MCF 10A (cell line): Measurements from ENCODE around the gene MIB2. TPM values are rescaled to one million over a fixed set of nuclear protein-coding genes. Genes with fewer than 3 reads are reported as not detected.
A peak's percentile ranks its signal among the peaks of the same experiment; 100 is the strongest.
"Not testable (repeated sequence)": the region's sequence is repeated elsewhere in the genome, so short reads cannot be mapped to it uniquely, and the experiment has no call there.

Experiments
- BruUV-seq: library from RNA; stranded (reverse); fragments of 400-500 nt; replicated peaks from 2 replicates; lab custom pipeline; 2021; lab: Mats Ljungman, UMichigan
- CTCF ChIA-PET: fragments of 300-600 bp; sonication (Branson Sonifier 250); formaldehyde crosslinking; extraction: SDS; loops from one replicate; lab custom pipeline; 2021; ENCODE audit warnings: antibody characterized with exemption, inconsistent platforms; lab: Yijun Ruan, JAX
- POLR2A ChIA-PET: fragments of 300-600, 350-650 bp; sonication (Branson Sonifier 250); formaldehyde crosslinking; extraction: SDS; loops from one replicate; lab custom pipeline; 2020; ENCODE audit warnings: antibody characterized with exemption, inconsistent platforms; lab: Yijun Ruan, JAX
- DNase-seq: peaks from one replicate; pipeline ENCODE4 v3.0.0-alpha.2; 2018; ENCODE audit not compliant: unreplicated experiment
- H3K27ac Mint-ChIP-seq: one replicate; pipeline ENCODE4 v1.8.0; 2022; ENCODE audit warnings: mild to moderate bottlenecking, low read depth, mixed read lengths; ENCODE audit not compliant: unreplicated experiment
- H3K27me3 Mint-ChIP-seq: one replicate; pipeline ENCODE4 v1.8.0; 2022; ENCODE audit warnings: mixed read lengths; ENCODE audit not compliant: insufficient read depth, unreplicated experiment
- H3K36me3 Mint-ChIP-seq: one replicate; pipeline ENCODE4 v1.8.0; 2022; ENCODE audit warnings: mild to moderate bottlenecking, moderate library complexity, mixed read lengths; ENCODE audit not compliant: insufficient read depth, unreplicated experiment
- H3K4me1 Mint-ChIP-seq: one replicate; pipeline ENCODE4 v1.8.0; 2022; ENCODE audit warnings: mixed read lengths; ENCODE audit not compliant: insufficient read depth, unreplicated experiment
- H3K4me3 Mint-ChIP-seq: one replicate; pipeline ENCODE4 v1.8.0; 2022; ENCODE audit warnings: mild to moderate bottlenecking, moderate library complexity, mixed read lengths; ENCODE audit not compliant: unreplicated experiment
- H3K9me3 Mint-ChIP-seq: one replicate; pipeline ENCODE4 v1.8.0; 2022; ENCODE audit warnings: mixed read lengths; ENCODE audit not compliant: unreplicated experiment
- CTCF ChIP-seq: fragments of 200-600 bp; IDR thresholded peaks from one replicate; pipeline ENCODE4 v1.8.0; 2022; ENCODE audit warnings: antibody characterized with exemption, mild to moderate bottlenecking; ENCODE audit not compliant: unreplicated experiment
- intact Hi-C: fragments of 100-400 bp; cut with micrococcal nuclease; formaldehyde crosslinking; loops from 2 replicates; pipeline ENCODE4 v1.14.1; 2022
- total RNA-seq: library from RNA; stranded (reverse); gene quantifications from 2 replicates; pipeline ENCODE4 v1.2.3, GENCODE V29; 2022

Gene MIB2
- total RNA-seq, 1 experiment from 2014 or later = 46.4 TPM

GRCh38 chr1:1662830-1663560 is 47.7 kb downstream of the MIB2 start:
- CTCF ChIA-PET = interaction anchor here (0.6 kb wide), 1 partner anchor 430 kb away, joined by 3 read pairs; no protein-coding TSS in a partner anchor
- POLR2A ChIA-PET, intact Hi-C loops, H3K4me3 Mint-ChIP-seq, H3K9me3 Mint-ChIP-seq, DNase-seq, H3K27ac Mint-ChIP-seq, H3K4me1 Mint-ChIP-seq, BruUV-seq, H3K27me3 Mint-ChIP-seq: not testable (repeated sequence)
- H3K36me3 Mint-ChIP-seq = peaks cover 26% of the 10 kb centered on the region

- H3K9me3 Mint-ChIP-seq, H3K27me3 Mint-ChIP-seq, H3K27ac Mint-ChIP-seq, POLR2A ChIA-PET, BruUV-seq, CTCF ChIA-PET, H3K4me1 Mint-ChIP-seq, H3K4me3 Mint-ChIP-seq, intact Hi-C loops, DNase-seq: not testable (repeated sequence)
- H3K36me3 Mint-ChIP-seq = peaks cover 25% of the 10 kb centered on the region
Observed at GRCh38 chr1:1664318-1664717, 49.0 kb downstream of the MIB2 start.

GRCh38 chr1:1664941-1665814 is 49.9 kb downstream of the MIB2 start:
- no peak for DNase-seq
- no peak overlapping the region for H3K27ac Mint-ChIP-seq
- ChIA-PET CTCF (interaction anchor here (0.6 to 1.0 kb wide), 2 partner anchors 16 to 49 kb away, joined by 3 read pairs; no protein-coding TSS in a partner anchor), POLR2A (interaction anchor here (0.8 kb wide), 1 partner anchor 64 kb away, joined by 3 read pairs; no protein-coding TSS in a partner anchor)
- no peak for TF ChIP-seq CTCF
- H3K36me3 Mint-ChIP-seq = peaks cover 34% of the 10 kb centered on the region
- intact Hi-C loops = no loop called here
- H3K4me3 Mint-ChIP-seq = no peak overlapping the region
- no TSS peak for BruUV-seq
- no peaks in the 10 kb centered on the region for H3K27me3 Mint-ChIP-seq
- no peaks in the 10 kb centered on the region for H3K4me1 Mint-ChIP-seq
- no peaks in the 10 kb centered on the region for H3K9me3 Mint-ChIP-seq

GRCh38 chr1:1665815-1666251 is 50.5 kb downstream of the MIB2 start:
- Mint-ChIP-seq H3K27me3 (no peaks in the 10 kb centered on the region), H3K27ac (no peak overlapping the region), H3K4me3 (no peak overlapping the region), H3K4me1 (no peaks in the 10 kb centered on the region), H3K36me3 (peaks cover 40% of the 10 kb centered on the region), H3K9me3 (no peaks in the 10 kb centered on the region)
- ChIA-PET POLR2A (interaction anchor here (0.8 kb wide), 1 partner anchor 63 kb away, joined by 3 read pairs; no protein-coding TSS in a partner anchor), CTCF (interaction anchor here (0.6 to 1.0 kb wide), 2 partner anchors 16 to 50 kb away, joined by 3 read pairs; no protein-coding TSS in a partner anchor)
- BruUV-seq = no TSS peak
- intact Hi-C loops = no loop called here
- no peak for DNase-seq
- TF ChIP-seq CTCF = peak; percentile 39
